ENCODE measurements around the gene CENATAC.
"Not testable (repeated sequence)": the region's sequence is repeated elsewhere in the genome, so short reads cannot be mapped to it uniquely, and the experiment has no call there.

CENATAC gene

DNA sequence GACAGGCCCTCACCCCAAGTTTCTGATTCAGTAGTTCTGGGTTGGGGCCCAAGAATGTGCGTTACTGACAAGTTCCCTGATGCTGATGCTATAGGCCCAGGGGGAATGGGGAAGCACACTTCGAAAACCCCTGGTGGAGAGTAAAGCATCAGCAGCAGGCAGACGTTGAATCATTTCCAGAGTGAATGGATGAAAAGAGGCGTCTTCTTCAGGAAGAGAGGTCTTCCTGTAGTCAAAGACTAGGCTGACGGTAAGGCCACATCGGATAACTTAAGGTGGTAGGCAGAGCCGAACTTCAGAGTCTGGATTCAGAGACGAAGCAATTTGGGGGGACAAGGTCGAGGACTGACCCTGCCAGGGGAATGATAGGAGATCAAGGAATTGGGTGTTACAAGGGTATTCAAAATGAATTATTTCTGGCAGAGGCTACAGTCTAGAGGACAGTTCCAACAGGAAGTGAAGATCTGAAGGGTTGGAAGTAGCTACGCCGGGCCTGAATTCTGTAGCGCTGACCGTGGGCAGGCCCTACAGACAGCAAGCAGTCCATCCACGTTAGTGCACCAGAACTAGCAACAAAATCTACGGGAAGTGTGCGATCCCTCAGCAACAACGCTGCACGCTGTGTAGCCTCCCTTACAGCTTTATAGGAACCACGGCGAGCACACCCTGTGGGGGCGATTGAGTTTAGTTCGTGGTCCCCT, 862 bp upstream of the CENATAC start:
- DNase-seq, result peak; percentile 55

- no peak for DNase-seq
Observed at GRCh38 chr11:118998388-118998717, 415 bp downstream of the CENATAC start.

DNA sequence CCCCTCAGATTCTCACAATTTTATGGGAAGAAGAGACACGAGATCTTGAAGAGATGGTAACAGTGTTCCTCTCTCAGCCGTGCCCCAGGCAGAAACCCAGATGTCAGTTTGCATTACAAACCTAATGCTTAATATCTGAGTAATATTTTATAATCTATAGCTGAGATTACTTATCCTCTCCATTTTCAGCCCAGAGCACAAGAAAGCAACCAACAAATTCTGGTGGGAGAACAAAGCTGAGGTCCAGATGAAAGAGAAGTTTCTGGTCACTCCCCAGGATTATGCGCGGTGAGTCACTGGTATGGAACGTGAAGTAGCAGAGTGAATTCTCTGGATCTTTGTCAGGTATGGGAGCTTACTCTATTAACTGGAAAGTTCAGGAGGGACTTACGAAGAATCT, 884 bp downstream of the CENATAC start:
- DNase-seq, result no peak

DNA sequence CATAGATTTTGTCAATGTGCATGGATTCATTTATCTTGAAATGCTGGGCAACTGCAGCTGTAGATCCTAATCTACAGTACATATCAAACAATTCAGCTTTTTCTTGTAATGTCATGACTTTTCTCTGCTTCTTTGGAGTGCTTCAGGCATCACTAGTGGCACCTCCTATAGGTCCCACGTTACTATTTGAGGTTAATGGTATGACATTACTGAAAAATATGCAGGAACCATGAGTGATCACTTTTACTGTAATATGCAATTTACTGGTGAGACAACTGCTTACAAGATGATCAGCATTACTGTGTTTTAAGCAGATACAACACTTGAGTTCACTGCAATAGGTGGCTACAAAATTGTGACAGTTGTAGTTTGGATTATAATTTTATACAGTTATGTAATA, 3.0 kb downstream of the CENATAC start:
- DNase-seq, result no peak

DNA sequence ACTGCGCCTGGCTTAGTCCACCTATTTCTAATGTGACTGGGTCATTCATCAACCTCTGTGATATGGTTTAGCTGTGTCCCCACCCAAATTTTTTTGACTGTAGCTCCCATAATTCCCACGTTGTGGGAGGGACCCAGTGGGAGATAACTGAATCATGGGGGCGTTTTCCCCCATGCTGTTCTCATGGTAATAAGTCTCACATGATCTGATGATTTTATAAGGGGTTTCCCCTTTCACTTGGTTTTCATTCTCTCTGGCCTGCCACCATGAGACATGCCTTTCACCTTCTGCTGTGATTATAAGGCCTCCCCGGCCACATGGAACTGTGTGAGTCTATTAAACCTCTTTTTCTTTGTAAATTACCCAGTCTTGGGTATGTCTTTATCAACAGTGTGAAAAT, 8.7 kb downstream of the CENATAC start:
- no peak for DNase-seq

GRCh38 chr11:119011476-119012053, 13.6 kb downstream of the CENATAC start:
- no peak for DNase-seq

DNA sequence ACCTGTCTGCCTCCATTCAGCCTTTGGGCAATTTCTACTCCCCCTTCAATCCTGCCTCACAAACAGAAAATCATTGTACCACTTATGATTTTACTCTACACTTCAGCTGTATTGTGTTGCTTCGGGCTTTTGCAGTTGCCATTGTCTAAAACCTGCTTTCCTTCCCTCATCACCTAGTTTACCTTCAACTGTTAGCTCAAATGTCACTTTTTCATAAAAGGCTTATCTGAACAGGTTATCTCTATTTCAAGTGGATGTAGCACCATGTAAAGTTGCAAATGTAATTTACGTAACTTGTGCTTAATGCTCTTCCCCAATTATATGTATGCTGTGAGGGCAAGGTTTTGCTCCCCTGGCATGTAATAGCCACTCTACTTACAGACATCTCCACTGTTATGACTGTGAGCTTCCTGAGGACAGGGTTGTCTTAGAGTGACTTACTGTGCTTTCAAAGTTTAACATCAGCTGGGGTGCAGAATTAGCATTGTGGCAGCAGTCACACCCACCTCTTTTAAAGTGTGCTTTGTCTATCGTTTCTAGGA, 14.8 kb downstream of the CENATAC start:
- DNase-seq, result no peak

DNA sequence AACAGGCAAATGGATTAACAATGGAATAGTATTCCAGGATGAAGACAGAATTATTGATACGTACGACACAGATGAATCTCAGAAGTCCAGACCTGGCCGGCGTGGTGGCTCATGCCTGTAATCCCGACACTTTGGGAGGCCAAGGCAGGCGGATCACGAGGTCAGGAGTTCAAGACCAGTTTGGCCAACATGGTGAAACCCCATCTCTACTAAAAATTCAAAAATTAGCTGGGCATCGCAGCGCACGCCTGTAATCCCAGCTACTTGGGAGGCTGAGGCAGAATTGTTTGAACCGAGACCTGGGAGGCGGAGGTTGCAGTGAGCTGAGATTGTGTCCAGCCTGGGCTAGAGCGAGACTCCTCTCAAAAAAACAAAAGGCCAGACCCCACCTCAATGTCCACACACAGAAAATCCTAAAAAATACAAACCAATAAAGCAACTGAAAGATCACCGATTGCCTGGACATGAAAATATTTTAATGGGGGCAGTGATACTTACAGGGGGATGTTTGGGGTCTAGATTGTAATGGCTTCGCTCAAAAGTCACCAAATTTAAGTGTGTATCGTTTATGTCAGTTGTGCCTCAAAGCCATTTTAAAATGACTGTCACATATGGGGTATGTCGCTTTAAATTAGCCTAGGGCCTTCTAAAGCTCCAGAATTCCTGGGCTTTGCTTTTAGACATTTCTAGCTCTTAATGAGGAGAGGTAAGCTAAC, 16.4 kb downstream of the CENATAC start:
- DNase-seq, result no peak

DNA sequence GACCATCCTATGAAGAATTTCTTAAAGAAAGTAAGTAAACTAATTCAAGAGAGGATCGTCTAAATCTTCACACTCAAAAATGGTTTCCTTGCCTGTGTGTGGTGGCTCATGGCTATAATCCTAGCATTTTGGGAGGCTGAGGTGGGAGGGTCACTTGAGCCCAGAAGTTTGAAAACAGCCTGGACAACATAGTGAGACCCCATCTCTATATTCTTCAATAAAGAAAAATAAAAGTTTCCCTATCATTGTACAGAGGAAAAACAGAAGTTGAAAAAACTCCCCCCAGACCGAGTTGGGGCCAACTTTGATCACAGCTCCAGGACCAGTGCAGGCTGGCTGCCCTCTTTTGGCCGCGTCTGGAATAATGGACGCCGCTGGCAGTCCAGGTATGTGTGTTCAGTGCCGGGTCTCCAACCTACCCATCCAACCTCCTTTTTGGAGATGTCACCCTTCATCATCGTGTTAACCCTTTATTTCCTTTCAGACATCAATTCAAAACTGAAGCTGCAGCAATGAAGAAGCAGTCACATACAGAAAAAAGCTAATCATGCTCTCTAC, 17.2 kb downstream of the CENATAC start:
- no peak for DNase-seq

DNA sequence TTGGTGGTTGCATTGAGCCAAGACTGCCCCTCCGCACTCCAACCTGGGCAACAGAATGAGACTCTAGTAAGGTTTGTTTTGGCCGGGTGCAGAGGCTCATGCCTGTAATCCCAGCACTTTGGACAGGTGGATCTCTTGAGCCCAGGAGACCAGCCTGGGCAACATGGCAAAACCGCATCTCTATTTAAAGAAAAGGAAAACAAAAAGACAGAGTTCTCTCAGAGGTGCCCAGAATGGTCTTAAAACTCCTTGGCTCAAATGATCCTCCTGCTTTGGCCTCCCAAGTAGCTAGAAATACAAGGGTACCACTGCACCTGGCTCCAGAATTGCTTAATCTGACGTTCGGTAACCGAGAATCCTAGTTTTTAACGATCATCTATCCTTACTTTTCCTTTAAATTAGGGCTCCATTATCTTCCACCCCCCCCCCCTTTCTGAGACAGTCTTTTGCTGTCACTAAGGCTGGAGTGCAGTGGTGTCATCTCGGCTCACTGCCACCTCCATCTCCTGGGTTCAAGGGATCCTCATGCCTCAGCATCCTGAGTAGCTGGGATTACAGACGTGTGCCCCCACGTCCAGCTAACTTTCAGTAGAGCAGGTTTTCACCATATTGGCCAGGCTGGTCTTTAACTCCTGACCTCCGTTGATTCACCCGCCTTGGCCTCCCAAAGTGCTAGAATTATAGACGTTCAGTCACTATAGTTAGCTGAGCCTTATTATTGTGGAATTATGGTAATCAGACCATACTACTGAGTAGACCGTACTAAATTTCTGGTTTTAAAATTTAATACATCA, 18.5 kb downstream of the CENATAC start:
- DNase-seq, result no peak

DNA sequence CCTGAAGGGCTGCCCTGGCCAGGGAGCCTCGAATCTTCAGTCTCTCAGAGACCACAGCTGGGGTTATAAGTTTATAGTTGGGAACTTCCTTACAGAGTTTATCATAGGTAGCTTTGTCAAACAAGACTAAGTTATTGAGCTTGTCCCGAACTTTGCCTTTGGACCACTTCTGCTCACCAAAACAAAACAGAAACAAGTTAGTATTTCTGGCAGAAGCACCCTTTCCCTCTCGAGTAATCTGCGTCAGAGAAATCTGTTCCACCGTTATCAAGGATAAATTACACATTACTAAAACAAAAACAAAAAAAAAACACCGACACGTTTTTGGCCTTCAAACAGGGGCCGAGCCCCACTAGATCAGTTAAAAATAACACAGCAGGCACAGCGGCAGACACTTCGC, 19.4 kb downstream of the CENATAC start:
- DNase-seq, result not testable (repeated sequence)

DNA sequence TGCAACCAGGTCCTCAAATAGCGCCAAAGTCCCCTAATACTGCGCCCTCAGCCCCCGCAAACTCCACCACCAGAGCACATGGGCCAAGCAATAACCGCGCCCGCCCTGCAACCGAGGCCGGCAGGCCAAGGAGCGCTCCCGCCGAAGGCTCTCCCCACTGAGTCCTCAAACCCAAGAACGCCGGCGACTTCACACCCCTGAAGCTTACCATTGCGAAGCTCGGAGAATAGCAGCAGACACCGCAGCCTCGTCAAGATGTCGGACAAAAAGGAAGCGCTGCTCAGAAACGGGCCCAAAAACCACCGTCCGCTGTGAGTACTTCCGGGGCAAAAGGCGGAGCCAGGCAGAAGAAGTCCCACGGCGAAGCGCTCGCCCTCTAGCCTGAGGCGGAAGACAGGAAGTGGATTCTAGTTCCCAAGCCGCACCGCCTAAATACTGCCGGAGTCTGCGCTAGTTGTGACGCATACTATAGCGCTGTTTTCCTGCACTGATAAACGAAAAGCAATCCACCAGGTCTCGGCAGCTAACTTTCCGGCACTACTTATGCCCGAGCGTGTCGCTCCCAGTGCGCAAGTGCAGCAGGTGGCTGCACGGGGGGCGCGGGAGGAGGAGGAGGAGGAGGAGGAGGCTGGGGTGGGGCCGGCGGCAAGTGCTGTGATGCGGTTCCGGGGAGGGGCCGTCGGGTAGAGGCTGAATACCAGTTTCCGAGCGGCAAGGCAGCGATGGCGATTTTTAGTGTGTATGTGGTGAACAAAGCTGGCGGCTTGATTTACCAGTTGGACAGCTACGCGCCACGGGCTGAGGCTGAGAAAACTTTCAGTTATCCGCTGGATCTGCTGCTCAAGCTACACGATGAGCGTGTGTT, 20.4 kb downstream of the CENATAC start, which contains the start of the genes RPS25 and TRAPPC4:
RPS25 (minus strand) TSS at position 270 of the 865 bp plus-strand sequence; CDS start at position 211, 59 bp downstream.
TRAPPC4 (plus strand) TSS at position 693 of the 865 bp plus-strand sequence; CDS start at position 723, 30 bp downstream.
- DNase-seq, result peak; percentile 96

- no peak for DNase-seq
Observed at GRCh38 chr11:119019996-119020395, 22.1 kb downstream of the CENATAC start.

- DNase-seq, result no peak
Observed at GRCh38 chr11:119021631-119022030, 23.7 kb downstream of the CENATAC start.

DNA sequence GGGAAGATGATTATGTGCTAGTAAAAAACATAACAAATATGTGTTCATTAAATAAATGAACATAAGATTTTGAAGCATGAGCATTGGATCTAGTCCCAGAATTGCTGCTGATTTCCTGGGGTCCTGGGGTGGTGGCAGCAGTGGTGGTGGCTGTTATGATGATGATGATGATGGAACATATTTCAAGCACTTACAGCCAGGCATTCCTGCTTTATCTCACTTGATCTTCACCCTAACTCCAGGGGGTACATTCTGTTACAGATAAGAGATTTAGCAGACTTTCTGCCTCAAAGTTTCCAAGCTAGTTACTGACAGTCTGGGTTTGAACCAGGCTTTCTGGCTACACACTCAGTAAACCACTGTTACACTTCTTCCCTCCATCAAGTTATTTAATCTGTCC, 25.8 kb downstream of the CENATAC start:
- DNase-seq, result no peak

DNA sequence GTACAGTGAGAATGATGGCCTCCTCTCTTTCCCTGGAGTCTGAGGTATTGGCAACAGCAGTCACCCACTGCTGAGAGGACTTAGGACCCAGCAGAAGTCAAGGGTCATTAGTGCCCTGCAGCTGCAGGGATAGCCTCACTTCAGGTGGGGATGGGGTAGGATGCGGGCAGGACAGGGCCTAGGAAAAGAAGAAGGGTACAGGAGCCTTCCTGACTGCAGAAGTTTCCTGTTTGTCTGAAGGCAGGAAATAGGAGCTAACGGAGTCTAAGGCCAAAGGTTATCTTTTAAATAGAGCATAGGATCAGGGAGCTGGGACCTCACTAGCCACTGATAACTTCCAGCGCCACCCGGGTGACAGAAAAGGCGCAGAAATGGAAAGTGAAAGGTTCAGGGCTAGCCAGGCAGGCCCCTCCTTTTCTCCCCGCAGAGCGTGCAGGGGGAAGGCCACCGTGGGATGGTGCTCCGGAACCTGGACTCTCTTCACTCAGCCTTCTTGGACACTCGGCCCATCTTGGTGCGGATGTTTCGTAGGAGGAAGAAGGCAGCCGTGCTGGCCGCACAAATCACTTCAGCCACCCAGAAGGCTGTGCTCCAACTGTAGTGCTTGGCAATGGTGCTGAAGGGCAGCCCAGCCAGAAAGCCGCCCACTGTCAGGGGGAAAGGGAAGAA, 26.6 kb downstream of the CENATAC start:
- no peak for DNase-seq

GRCh38 chr11:119025099-119025473, 27.1 kb downstream of the CENATAC start:
- DNase-seq, result no peak

DNA sequence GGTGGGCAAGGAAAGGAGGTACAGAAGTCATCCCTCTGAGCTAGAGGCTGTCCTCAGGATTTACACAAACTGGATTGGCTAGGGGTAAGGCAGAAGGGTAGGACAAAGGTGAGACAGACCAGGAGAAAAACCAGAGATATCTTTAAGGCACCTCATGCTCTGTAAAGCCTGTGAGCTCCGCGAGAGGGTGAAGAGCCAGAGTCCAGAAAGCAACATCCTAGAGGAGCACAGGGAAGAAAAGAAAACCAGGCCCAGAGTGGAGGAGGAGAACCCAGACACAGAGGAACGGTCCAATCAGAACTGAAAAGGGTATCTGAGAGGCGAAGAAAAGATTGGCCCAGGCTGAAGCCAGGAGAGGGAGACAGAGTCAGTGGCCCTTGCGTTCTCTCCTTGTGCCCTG, 27.6 kb downstream of the CENATAC start:
- no peak for DNase-seq

- DNase-seq, result no peak
Observed at GRCh38 chr11:119025978-119026766, 28.2 kb downstream of the CENATAC start.

DNA sequence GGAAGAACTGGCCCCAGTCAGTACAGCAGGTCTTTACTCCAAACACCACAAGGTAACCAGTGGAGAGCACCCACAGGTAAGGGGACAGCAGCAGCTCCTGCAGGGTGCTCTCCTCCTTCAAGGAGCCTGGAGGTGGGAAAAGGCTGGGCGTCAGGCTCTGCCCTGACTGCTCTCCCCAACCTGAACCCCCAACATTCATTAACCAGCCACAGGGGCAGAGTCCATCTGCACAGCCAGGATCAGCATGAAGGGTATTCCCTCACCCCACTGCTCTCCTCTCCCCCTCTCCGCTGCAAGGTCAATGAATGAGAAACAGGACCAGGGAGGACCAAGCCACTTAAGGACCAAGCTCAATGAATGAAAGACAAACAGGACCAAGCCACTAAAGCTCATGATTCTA, 29.0 kb downstream of the CENATAC start:
- DNase-seq, result no peak
